Measurements from ENCODE around the gene WNT5A.

DNA sequence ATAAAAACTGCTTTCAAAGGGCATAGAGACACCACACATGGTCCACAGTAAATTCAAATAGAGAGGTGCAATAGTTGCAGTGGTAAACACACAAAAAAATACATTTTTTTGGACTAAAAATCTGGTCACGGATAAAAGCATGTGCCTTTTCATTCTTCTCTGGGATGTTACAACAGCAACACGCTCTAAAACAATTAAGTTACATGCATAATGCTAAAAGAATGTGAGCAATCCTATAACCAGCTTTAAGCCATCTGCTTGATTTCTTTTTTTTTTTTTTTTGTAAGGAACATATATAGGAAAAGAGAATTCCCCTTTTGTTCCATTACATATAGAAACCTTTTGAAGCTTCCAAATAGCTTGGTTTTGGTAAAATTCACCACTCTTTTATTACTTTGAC lies 20.0 kb downstream of the WNT5A start:
- TF ChIP-seq CTCF (IDR thresholded peaks at IDR 0.05; ENCODE audit: extremely low read depth in 1 of 2, insufficient read depth in 1 of 2, low read depth in 1 of 2, low read length in 2 of 2) (no peak), POLR2A (IDR thresholded peaks at IDR 0.05; ENCODE audit: low read depth, low read length) (no peak), POLR2AphosphoS5 (IDR thresholded peaks at IDR 0.05; ENCODE audit: insufficient read depth, low read depth, low read length) (no peak)
- TF ChIP-seq, protein P1, sequence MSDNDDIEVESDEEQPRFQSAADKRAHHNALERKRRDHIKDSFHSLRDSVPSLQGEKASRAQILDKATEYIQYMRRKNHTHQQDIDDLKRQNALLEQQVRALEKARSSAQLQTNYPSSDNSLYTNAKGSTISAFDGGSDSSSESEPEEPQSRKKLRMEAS (IDR thresholded peaks at IDR 0.05; ENCODE audit: insufficient read depth, insufficient read length): no peak

Measured in endothelial cell of umbilical vein (primary cell).